ENCODE measurements around the gene TSSK2. TPM values are rescaled to one million over a fixed set of nuclear protein-coding genes. Genes with fewer than 3 reads are reported as not detected.

Gene TSSK2
- total and polyA plus RNA-seq, 2 experiments from 2014 or later = not detected

- peaks cover 16% of the 10 kb centered on the region for H4K20me1 ChIP-seq (ENCODE audit: insufficient read depth, poor library complexity, severe bottlenecking)
Observed at GRCh38 chr22:19180740-19181410, 49.8 kb downstream of the TSSK2 start.

GRCh38 chr22:19181786-19182471 is 50.8 kb downstream of the TSSK2 start:
- no peak overlapping the region for H3K27ac ChIP-seq
- TF ChIP-seq EZH2phosphoT487 (IDR thresholded peaks at IDR 0.05; ENCODE audit: low read depth, severe bottlenecking, unreplicated experiment) (no peak), CTCF (IDR thresholded peaks at IDR 0.05; ENCODE audit: poor library complexity) (no peak), EZH2 (IDR thresholded peaks at IDR 0.05; ENCODE audit: borderline replicate concordance) (no peak)
- no peaks in the 10 kb centered on the region for H3K27me3 ChIP-seq
- 86% methylated on average over 12 of the region's 12 CpGs for WGBS (ENCODE audit: low lambda C conversion rate, missing lambda C conversion rate)
- peaks cover 11% of the 10 kb centered on the region for H4K20me1 ChIP-seq (ENCODE audit: insufficient read depth, poor library complexity, severe bottlenecking)
- H3K9me2 ChIP-seq (replicated peaks; ENCODE audit: insufficient read depth) = no peaks in the 10 kb centered on the region
- H3K4me2 ChIP-seq = no peak overlapping the region
- peaks cover 12% of the 10 kb centered on the region for H3K79me2 ChIP-seq
- H3K36me3 ChIP-seq (replicated peaks; ENCODE audit: insufficient read depth, low read depth) = no peaks in the 10 kb centered on the region
- no peaks in the 10 kb centered on the region for H3K9me3 ChIP-seq (ENCODE audit: low read depth)
- H3K4me3 ChIP-seq = no peak overlapping the region
- peak; percentile 3 for DNase-seq (ENCODE audit: low spot score)
- no peak overlapping the region for H2AFZ ChIP-seq
- peaks cover 13% of the 10 kb centered on the region for H3K4me1 ChIP-seq (ENCODE audit: insufficient read depth)

More at GRCh38 chr22:19180740-19181410, 49.8 kb downstream of the TSSK2 start:
- no peak overlapping the region for H3K4me2 ChIP-seq
- 95% methylated on average over 11 of the region's 11 CpGs for WGBS (ENCODE audit: low lambda C conversion rate, missing lambda C conversion rate)
- H3K36me3 ChIP-seq (replicated peaks; ENCODE audit: insufficient read depth, low read depth) = no peaks in the 10 kb centered on the region
- no peak overlapping the region for H3K4me3 ChIP-seq
- no peak overlapping the region for H3K27ac ChIP-seq
- no peak overlapping the region for H2AFZ ChIP-seq
- H3K79me2 ChIP-seq = peaks cover 21% of the 10 kb centered on the region
- H3K4me1 ChIP-seq (ENCODE audit: insufficient read depth) = peaks cover 21% of the 10 kb centered on the region
- H3K27me3 ChIP-seq = no peaks in the 10 kb centered on the region
- H3K9me2 ChIP-seq (replicated peaks; ENCODE audit: insufficient read depth) = no peaks in the 10 kb centered on the region
- TF ChIP-seq CTCF (IDR thresholded peaks at IDR 0.05; ENCODE audit: poor library complexity) (no peak), EZH2 (IDR thresholded peaks at IDR 0.05; ENCODE audit: borderline replicate concordance) (no peak), EZH2phosphoT487 (IDR thresholded peaks at IDR 0.05; ENCODE audit: low read depth, severe bottlenecking, unreplicated experiment) (no peak)
- peak; percentile 6 for DNase-seq (ENCODE audit: low spot score)
- no peaks in the 10 kb centered on the region for H3K9me3 ChIP-seq (ENCODE audit: low read depth)

Other genes with a start within 250 kb of the TSSK2 start
- 6.3 and 7.9 TPM in 2 replicates for gene DGCR6, start 225.0 kb upstream of the TSSK2 start, total RNA-seq
- gene DGCR6, start 225.0 kb upstream of the TSSK2 start, polyA plus RNA-seq = 6.8 and 8.9 TPM in 2 replicates
- 27.2 and 27.9 TPM in 2 replicates for gene PRODH, start 195.0 kb upstream of the TSSK2 start, total RNA-seq
- gene PRODH, start 195.0 kb upstream of the TSSK2 start, polyA plus RNA-seq = 26.4 and 27.9 TPM in 2 replicates
- 45.2 and 61.5 TPM in 2 replicates for gene DGCR2, start 8.9 kb upstream of the TSSK2 start, total RNA-seq
- 62.4 and 67.2 TPM in 2 replicates for gene DGCR2, start 8.9 kb upstream of the TSSK2 start, polyA plus RNA-seq
- 7.6 and 9.0 TPM in 2 replicates for gene ESS2, start 13.3 kb downstream of the TSSK2 start, total RNA-seq
- gene ESS2, start 13.3 kb downstream of the TSSK2 start, polyA plus RNA-seq = 11.4 and 11.7 TPM in 2 replicates
- gene GSC2, start 19.0 kb downstream of the TSSK2 start, total RNA-seq = not detected in 2 replicates
- not detected in 2 replicates for gene GSC2, start 19.0 kb downstream of the TSSK2 start, polyA plus RNA-seq
- 162 and 187 TPM in 2 replicates for gene SLC25A1, start 47.4 kb downstream of the TSSK2 start, total RNA-seq
- 395 and 422 TPM in 2 replicates for gene SLC25A1, start 47.4 kb downstream of the TSSK2 start, polyA plus RNA-seq
- gene CLTCL1, start 160.4 kb downstream of the TSSK2 start, total RNA-seq = 2.2 and 4.3 TPM in 2 replicates
- 3.7 and 6.1 TPM in 2 replicates for gene CLTCL1, start 160.4 kb downstream of the TSSK2 start, polyA plus RNA-seq

All from hepatocyte (in vitro differentiated cells).